ENCODE measurements around the gene AKR1C2.

DNA sequence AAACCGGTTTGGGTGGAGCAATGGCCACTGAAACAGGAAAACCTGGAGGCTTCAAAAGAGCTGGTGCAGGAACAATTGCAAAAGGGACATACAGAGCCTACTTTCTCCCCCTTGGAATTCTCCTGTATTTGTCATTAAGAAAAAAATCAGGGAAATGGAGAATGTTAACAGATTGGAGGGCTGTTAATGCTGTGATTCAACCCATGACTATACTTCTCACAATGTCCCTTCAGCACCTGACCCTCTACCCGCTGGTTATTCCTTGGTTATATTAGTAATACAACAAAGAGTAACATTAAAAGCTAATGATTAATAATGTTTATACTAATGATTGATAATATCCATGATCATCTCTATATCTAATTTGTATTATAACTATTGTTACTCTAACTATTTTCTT is 34.4 kb upstream of the AKR1C2 start:
- TF ChIP-seq, protein P1, sequence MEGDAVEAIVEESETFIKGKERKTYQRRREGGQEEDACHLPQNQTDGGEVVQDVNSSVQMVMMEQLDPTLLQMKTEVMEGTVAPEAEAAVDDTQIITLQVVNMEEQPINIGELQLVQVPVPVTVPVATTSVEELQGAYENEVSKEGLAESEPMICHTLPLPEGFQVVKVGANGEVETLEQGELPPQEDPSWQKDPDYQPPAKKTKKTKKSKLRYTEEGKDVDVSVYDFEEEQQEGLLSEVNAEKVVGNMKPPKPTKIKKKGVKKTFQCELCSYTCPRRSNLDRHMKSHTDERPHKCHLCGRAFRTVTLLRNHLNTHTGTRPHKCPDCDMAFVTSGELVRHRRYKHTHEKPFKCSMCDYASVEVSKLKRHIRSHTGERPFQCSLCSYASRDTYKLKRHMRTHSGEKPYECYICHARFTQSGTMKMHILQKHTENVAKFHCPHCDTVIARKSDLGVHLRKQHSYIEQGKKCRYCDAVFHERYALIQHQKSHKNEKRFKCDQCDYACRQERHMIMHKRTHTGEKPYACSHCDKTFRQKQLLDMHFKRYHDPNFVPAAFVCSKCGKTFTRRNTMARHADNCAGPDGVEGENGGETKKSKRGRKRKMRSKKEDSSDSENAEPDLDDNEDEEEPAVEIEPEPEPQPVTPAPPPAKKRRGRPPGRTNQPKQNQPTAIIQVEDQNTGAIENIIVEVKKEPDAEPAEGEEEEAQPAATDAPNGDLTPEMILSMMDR (IDR thresholded peaks at IDR 0.05; ENCODE audit: low read depth, low read length, poor library complexity, severe bottlenecking) = no peak
- no peak for TF ChIP-seq EZH2phosphoT487 (IDR thresholded peaks at IDR 0.05; ENCODE audit: borderline replicate concordance, low read length)

Measured in DOHH2 (cell line).